CD4-positive, alpha-beta T cell treated with Interleukin-6 at 100 ng/mL for 8 hours (primary cell): ENCODE data around the gene PPID.
"Not testable (repeated sequence)": the region's sequence is repeated elsewhere in the genome, so short reads cannot be mapped to it uniquely, and the experiment has no call there.

Source experiments
- DNase-seq: peaks from one replicate; pipeline ENCODE4 v3.0.0-alpha.2; 2020; ENCODE audit warnings: mixed read lengths, low spot score

PPID gene

GRCh38 chr4:158666892-158667291 is 56.3 kb downstream of the PPID start:
- no peak for DNase-seq

GRCh38 chr4:158664806-158665205 is 58.4 kb downstream of the PPID start:
- DNase-seq, result no peak

- DNase-seq, result not testable (repeated sequence)
Observed at GRCh38 chr4:158663707-158664625, 59.2 kb downstream of the PPID start.

GRCh38 chr4:158663255-158663654 is 59.9 kb downstream of the PPID start:
- DNase-seq, result not testable (repeated sequence)
